HepG2 (cell line): Measurements from ENCODE around the gene NFKB2. TPM values are rescaled to one million over a fixed set of nuclear protein-coding genes. Genes with fewer than 3 reads are reported as not detected.
A peak's percentile ranks its signal among the peaks of the same experiment; 100 is the strongest.

Source experiments
- BRCA1 ChIP-seq: sonication (generic); formaldehyde crosslinking; IDR thresholded peaks from 2 replicates; pipeline ENCODE4 v1.4.0; 2020; ENCODE audit warnings: missing genetic modification reagents
- CBFB ChIP-seq: sonication (generic); formaldehyde crosslinking; IDR thresholded peaks from 2 replicates; pipeline ENCODE4 v1.4.0; 2020; ENCODE audit warnings: missing genetic modification reagents
- DMAP1 ChIP-seq: IDR thresholded peaks from 2 replicates; pipeline ENCODE4 v1.6.1; 2016
- FOXO4 ChIP-seq: sonication (generic); formaldehyde crosslinking; conservative IDR thresholded peaks from 2 replicates; pipeline ENCODE4 v1.8.1; 2023; ENCODE audit warnings: missing genetic modification reagents
- GMEB1 ChIP-seq: sonication (generic); formaldehyde crosslinking; IDR thresholded peaks from 2 replicates; pipeline ENCODE4 v1.5.1; 2020; ENCODE audit warnings: missing genetic modification reagents, mild to moderate bottlenecking, borderline replicate concordance
- HOXA9 ChIP-seq: sonication (generic); formaldehyde crosslinking; IDR thresholded peaks from 2 replicates; pipeline ENCODE4 v1.8.1; 2022; ENCODE audit warnings: missing genetic modification reagents, mild to moderate bottlenecking, moderate library complexity, borderline replicate concordance
- MZF1 ChIP-seq: sonication (generic); formaldehyde crosslinking; IDR thresholded peaks from 2 replicates; pipeline ENCODE4 v1.8.1; 2023; ENCODE audit warnings: mild to moderate bottlenecking, missing genetic modification reagents, borderline replicate concordance
- NFYB ChIP-seq: sonication (generic); formaldehyde crosslinking; IDR thresholded peaks from 2 replicates; pipeline ENCODE4 v1.4.0; 2020; ENCODE audit warnings: missing genetic modification reagents
- PAX8 ChIP-seq: sonication (generic); formaldehyde crosslinking; IDR thresholded peaks from 2 replicates; pipeline ENCODE4 v1.8.0; 2022; ENCODE audit warnings: mild to moderate bottlenecking, missing genetic modification reagents, borderline replicate concordance
- POLR2G ChIP-seq: fragments of 200-400 bp; formaldehyde crosslinking; IDR thresholded peaks from 2 replicates; pipeline ENCODE4 v1.6.1; 2018; ENCODE audit warnings: mild to moderate bottlenecking, low read depth, low read length, moderate library complexity
- PRDM15 ChIP-seq: sonication (generic); formaldehyde crosslinking; IDR thresholded peaks from 2 replicates; pipeline ENCODE4 v1.4.0; 2020; ENCODE audit warnings: missing genetic modification reagents
- RARA ChIP-seq: IDR thresholded peaks from 2 replicates; pipeline ENCODE4 v1.6.1; 2016; ENCODE audit warnings: missing genetic modification reagents, missing compliant biosample characterization
- RNF2 ChIP-seq: fragments of 450-650 bp; conservative IDR thresholded peaks from 2 replicates; pipeline ENCODE4 v1.6.1; 2016; ENCODE audit warnings: low read depth
- TCF7L2 ChIP-seq: IDR thresholded peaks from 2 replicates; pipeline ENCODE4 v1.6.1; 2011; ENCODE audit warnings: mild to moderate bottlenecking, low read depth, low read length, moderate library complexity
- TERF1 ChIP-seq: sonication (generic); formaldehyde crosslinking; IDR thresholded peaks from 2 replicates; pipeline ENCODE4 v1.8.0; 2022; ENCODE audit warnings: mild to moderate bottlenecking, missing genetic modification reagents, moderate library complexity
- U2AF2 ChIP-seq: fragments of 200-400 bp; formaldehyde crosslinking; IDR thresholded peaks from 2 replicates; pipeline ENCODE4 v1.6.1; 2017; ENCODE audit warnings: low read depth, mild to moderate bottlenecking, low read length
- ZFP41 ChIP-seq: sonication (generic); formaldehyde crosslinking; IDR thresholded peaks from 2 replicates; pipeline ENCODE4 v1.4.0; 2020; ENCODE audit warnings: mild to moderate bottlenecking, missing genetic modification reagents, borderline replicate concordance
- ZNF263 ChIP-seq: sonication (generic); formaldehyde crosslinking; IDR thresholded peaks from 2 replicates; pipeline ENCODE4 v1.4.0; 2020; ENCODE audit warnings: missing genetic modification reagents
- ZNF441 ChIP-seq: sonication (generic); formaldehyde crosslinking; IDR thresholded peaks from 2 replicates; pipeline ENCODE4 v1.7.0; 2021; ENCODE audit warnings: missing genetic modification reagents, borderline replicate concordance
- ZNF552 ChIP-seq: sonication (generic); formaldehyde crosslinking; IDR thresholded peaks from 2 replicates; pipeline ENCODE4 v1.9.0; 2022; ENCODE audit warnings: missing genetic modification reagents, mild to moderate bottlenecking, borderline replicate concordance
- ZNF570 ChIP-seq: sonication (generic); formaldehyde crosslinking; IDR thresholded peaks from 2 replicates; pipeline ENCODE4 v1.4.0; 2020; ENCODE audit warnings: mild to moderate bottlenecking, missing genetic modification reagents, borderline replicate concordance
- ZNF709 ChIP-seq: sonication (generic); formaldehyde crosslinking; IDR thresholded peaks from 2 replicates; pipeline ENCODE4 v1.5.0; 2020; ENCODE audit warnings: mild to moderate bottlenecking, missing genetic modification reagents
- polyA plus RNA-seq, 8 experiments: library from polyadenylated mRNA; depleted of rRNA in 3 of 8; stranded (reverse) in 7 of 8; unstranded in 1 of 8; fragments of >200 nt; fragmentation: Illumina TruSeq in 4 of 8; extraction: Trizol in 4 of 8; gene quantifications; 2 replicates each; pipeline versions ENCODE4 v1.2.1 to v1.2.3, GENCODE V29; 2011 to 2016; ENCODE audit warnings: low read depth in 4 of 8, missing spikeins in 1 of 8, mixed read lengths in 1 of 8; ENCODE audit not compliant: insufficient read depth in 1 of 8
- total RNA-seq, 5 experiments: library from RNA; depleted of rRNA; stranded (reverse); fragments of >200 nt; fragmentation: Illumina TruSeq; extraction: Trizol; gene quantifications; 2 replicates each; pipeline ENCODE4 v1.2.3, GENCODE V29; 2016; ENCODE audit warnings: low read depth in 1 of 5

Gene NFKB2
- total and polyA plus RNA-seq, 2 of the 13 experiments (the other 11 are each of a cell fraction or from before 2014, with no cell fraction given): 7.7 to 12.5 TPM

- TF ChIP-seq PRDM15 (peak; percentile 36; the same call in 1 of the 2 replicates), ZFP41 (CRISPR knock-in tag) (no peak), DMAP1 (peak; percentile 84), FOXO4 (CRISPR knock-in tag) (no peak), POLR2G (0 out of 2 replicates have a peak, but pooled peaks have one; percentile 50), ZNF263 (CRISPR knock-in tag) (peak; percentile 81), ZNF552 (peak; percentile 39; the same call in 1 of the 2 replicates), CBFB (CRISPR knock-in tag) (peak; percentile 80), ZNF709 (CRISPR knock-in tag) (no peak), NFYB (CRISPR knock-in tag) (no peak; the same call in 1 of the 2 replicates), HOXA9 (CRISPR knock-in tag) (0 out of 2 replicates have a peak, but pooled peaks have one; percentile 50), TERF1 (CRISPR knock-in tag) (no peak), TCF7L2 (no peak), MZF1 (CRISPR knock-in tag) (0 out of 2 replicates have a peak, but pooled peaks have one; percentile 51), BRCA1 (CRISPR knock-in tag) (peak; percentile 77; the same call in 1 of the 2 replicates), U2AF2 (no peak), PAX8 (CRISPR knock-in tag) (peak; percentile 98; the same call in 1 of the 2 replicates), ZNF570 (CRISPR knock-in tag) (no peak; the same call in 1 of the 2 replicates), GMEB1 (CRISPR knock-in tag) (peak; percentile 71; the same call in 1 of the 2 replicates), ZNF441 (CRISPR knock-in tag) (peak; percentile 51; the same call in 1 of the 2 replicates), RARA (CRISPR knock-in tag) (peak; percentile 66; the same call in 1 of the 2 replicates), RNF2 (peak; percentile 66; the same call in 1 of the 2 replicates)
Observed at GRCh38 chr10:102422545-102423129, 27.1 kb downstream of the NFKB2 start (continued).
